HG03045 (cell line): Measurements from ENCODE around the gene ABHD8.

Experiments
- ATAC-seq: cut with Tn5 transposase; IDR thresholded peaks from one replicate; pipeline ENCODE4 v1.9.1; 2021; ENCODE audit warnings: mild to moderate bottlenecking, moderate library complexity; ENCODE audit not compliant: unreplicated experiment

ABHD8 gene

DNA sequence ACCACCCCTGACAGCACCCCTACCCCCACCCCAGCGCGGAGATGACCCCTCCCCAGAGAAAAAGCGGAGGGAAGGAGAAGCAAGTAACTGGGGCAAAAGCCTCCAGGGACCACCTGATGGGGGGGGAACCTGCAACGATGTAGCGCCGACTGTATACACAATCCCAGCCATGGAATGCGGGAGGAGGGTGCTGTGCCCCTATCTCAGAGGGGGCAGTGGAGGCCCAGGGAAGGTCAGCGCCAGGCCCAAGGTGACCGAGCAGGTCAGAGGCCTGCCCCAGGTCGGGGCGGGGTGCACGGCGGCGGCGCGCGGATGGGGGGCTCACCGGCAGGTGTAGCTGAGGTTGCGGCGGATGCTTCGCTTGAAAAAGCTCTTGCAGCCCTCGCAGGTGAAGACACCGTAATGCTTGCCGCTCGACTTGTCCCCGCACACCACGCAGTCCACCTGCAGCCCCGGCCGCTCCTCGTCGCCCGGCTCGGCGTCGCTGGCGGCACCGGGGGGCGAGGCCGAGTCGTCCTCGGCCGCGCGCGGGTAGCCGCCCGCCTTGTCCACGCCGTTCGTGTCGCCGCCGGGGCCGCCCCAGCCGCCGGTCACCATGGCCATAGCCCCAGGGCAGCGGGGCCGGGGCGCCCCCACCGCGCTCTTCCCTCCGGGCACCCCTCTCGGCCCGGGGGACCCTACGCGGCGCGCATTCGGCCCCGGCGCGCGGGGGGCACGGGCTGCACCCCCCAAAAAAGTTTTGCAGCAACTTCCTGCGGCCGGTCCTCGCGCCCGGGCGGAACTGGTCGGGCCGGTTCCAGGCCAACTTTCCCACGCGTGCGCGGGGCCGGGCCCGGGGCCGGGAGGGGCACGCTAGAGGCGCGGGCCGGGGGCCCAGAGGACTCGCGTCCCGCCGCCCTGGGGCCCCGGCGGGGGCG lies 58.3 kb downstream of the ABHD8 start:
- ATAC-seq = peak; percentile 5

DNA sequence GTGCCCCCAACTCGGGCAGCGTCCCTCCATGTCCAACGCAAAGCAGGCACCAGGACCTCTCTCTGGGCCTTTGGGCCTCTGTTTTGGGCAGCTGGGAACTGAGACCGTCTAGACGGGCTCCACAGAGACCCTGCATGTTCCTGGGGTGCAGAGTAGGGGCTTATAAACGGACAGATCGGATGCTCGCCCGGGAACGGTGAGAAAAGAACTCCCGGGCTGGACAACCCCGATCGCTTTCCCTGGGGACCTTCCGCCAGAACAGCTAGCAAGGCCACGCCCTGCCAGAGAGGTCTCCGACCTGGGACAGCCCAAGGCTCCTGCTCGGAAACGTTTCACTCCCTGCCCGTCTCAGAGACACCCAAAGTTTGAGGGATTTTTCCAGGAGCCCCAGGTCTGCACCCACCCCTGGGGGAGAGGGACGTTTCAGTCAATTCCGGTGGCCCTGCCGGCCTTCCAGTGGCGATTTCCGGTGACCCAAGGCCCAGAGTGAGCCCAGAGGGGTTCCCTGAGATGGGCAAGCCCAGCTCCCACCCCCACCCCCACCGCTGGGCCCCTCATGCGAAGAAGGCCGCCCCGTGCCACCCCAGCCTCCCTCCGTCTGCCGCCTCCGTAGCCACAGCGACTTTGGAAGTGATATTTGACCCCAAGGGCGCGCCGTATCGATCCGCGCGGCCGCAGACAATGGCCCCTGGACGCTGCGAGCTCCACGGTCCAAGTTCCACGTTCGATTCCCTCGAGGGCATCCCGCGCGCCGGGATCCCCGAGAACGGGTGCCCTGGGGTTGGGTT lies 59.2 kb downstream of the ABHD8 start:
- no peak for ATAC-seq

DNA sequence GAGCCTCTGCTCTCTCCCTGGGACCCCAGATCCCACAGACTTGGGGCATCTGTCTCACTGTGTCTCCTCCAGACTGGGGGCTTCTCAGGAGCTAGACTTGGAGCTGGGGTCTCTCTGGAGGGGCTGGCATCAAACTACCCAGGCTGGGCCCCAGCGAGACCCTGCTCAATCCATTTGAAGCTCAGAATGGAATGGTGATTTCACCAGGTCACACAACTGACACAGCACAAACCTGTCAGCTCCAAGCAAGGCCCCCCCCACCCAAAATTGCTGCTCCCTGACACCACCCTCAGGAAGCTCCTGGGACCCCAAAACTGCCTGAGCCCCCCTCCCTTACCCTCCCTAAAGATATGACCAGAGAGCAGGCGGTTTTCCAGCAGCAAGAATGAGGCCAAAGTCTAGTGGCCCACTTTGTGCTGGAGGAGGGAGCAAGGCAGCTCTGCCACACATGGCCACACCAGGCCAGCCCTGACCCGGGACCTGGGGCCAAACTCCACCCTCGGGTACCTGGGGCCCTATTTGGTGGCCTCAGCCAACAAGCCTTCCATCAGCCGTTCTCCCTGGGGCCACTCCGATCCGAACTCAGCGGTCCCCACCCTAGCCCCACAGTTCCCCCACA lies 59.9 kb downstream of the ABHD8 start:
- ATAC-seq = no peak

DNA sequence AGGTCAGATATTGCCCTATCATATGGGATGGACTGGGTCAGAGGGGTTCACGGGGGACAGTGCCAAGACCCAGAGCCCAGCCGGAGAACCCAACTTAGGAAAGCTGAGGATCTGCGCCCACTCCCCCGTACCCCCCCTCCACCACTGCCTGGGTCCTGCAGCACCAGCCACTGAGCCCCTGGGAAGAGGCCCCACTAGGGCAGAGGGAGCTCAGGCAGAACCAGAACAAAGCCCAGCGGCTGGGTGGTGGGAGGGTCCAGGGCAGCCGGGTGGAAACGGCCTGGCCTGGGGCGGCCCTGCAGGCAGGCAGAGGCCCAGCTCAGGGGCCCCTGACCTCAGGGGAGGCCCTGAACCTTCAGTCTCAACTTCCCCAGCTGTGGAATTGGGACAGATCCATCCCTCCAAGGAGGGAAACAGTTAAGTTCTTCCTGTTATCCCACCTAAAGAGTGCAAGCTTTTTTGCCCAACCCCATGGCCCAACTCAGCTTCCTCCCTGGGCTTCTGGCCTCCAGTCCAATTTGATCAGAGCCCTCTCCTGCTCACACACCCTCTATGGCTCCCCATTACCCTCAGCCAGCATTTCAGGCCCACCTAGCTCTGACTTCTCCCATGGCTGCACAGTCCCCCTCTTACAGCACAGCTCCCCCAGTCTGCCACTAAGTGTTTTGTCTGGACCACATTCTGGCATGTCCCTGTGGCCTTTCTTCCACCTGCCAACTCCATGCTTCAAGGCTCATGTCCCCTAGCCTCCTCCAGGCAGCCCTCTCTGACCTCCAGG lies 60.6 kb downstream of the ABHD8 start:
- ATAC-seq = no peak
